Effector memory CD8-positive, alpha-beta T cell (primary cell): Measurements from ENCODE around the gene HMGXB3.
"Not testable (repeated sequence)": the region's sequence is repeated elsewhere in the genome, so short reads cannot be mapped to it uniquely, and the experiment has no call there.

Source experiments
- ATAC-seq: fragments of 150-1000 bp; cut with Tn5 transposase; replicated peaks from 2 replicates; pipeline ENCODE4 v1.10.0; 2021; ENCODE audit warnings: mild to moderate bottlenecking, moderate library complexity
- DNase-seq, 3 experiments: peaks; one replicate each; pipeline ENCODE4 v3.0.0; 2021
- H3K27ac Mint-ChIP-seq, 2 donors: one replicate each; pipeline ENCODE4 v1.8.0; 2022; ENCODE audit warnings: mild to moderate bottlenecking in 2 of 2, mixed read lengths in 2 of 2, moderate library complexity in 2 of 2
- H3K27me3 Mint-ChIP-seq, 2 donors: one replicate each; pipeline ENCODE4 v1.8.0; 2022; ENCODE audit warnings: mixed read lengths in 2 of 2
- H3K36me3 Mint-ChIP-seq: one replicate; pipeline ENCODE4 v1.8.0; 2022; ENCODE audit warnings: mild to moderate bottlenecking, moderate library complexity, mixed read lengths; ENCODE audit not compliant: insufficient read depth
- H3K4me1 Mint-ChIP-seq, 2 donors: one replicate each; pipeline ENCODE4 v1.8.0; 2022; ENCODE audit warnings: low read depth in 2 of 2, mixed read lengths in 2 of 2
- H3K4me3 Mint-ChIP-seq, 2 donors: one replicate each; pipeline ENCODE4 v1.8.0; 2022; ENCODE audit warnings: mild to moderate bottlenecking in 2 of 2, mixed read lengths in 2 of 2, moderate library complexity in 2 of 2
- H3K9me3 Mint-ChIP-seq, 2 donors: one replicate each; pipeline ENCODE4 v1.8.0; 2022; ENCODE audit warnings: mixed read lengths in 2 of 2

The HMGXB3 gene

GRCh38 chr5:150038547-150038946, 38.0 kb downstream of the HMGXB3 start:
- no peak for ATAC-seq
- H3K9me3 Mint-ChIP-seq, result no peaks in the 10 kb centered on the region
- H3K4me1 Mint-ChIP-seq, result peaks cover 9 to 15% of the 10 kb centered on the region in 2 donors
- H3K36me3 Mint-ChIP-seq, result peaks cover 44% of the 10 kb centered on the region
- H3K4me3 Mint-ChIP-seq, result no peak overlapping the region
- DNase-seq, result no peak
- no peak overlapping the region for H3K27ac Mint-ChIP-seq
- H3K27me3 Mint-ChIP-seq, result no peaks in the 10 kb centered on the region

DNA sequence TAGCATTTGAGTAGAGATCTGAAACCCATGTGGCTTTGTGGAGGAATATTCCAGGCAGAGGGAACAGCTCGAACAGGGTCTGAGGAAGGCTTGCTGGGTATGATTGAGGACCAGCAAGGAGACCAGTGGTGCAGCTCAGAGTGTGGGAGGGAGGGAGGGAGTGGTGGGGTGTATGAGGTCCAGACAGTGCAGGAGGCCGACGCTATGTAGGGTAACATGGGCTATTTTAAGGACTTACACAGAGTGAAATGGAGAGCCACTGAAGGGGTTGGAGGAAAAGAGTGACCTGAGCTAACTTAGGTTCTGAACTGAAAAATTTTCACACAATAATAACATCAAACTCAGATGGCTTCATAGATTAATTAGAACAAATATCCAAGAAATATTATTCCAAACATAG, 41.9 kb downstream of the HMGXB3 start:
- Mint-ChIP-seq H3K4me3 (no peak overlapping the region), H3K36me3 (peaks cover 51% of the 10 kb centered on the region), H3K9me3 (no peaks in the 10 kb centered on the region), H3K27ac (no peak overlapping the region), H3K4me1 (peaks cover 34 to 40% of the 10 kb centered on the region in 2 donors), H3K27me3 (no peaks in the 10 kb centered on the region)
- DNase-seq (no peak), ATAC-seq (no peak)

GRCh38 chr5:150043657-150044328, 43.3 kb downstream of the HMGXB3 start:
- Mint-ChIP-seq H3K27ac (peak overlapping the region; percentile 3 to 77), H3K9me3 (no peaks in the 10 kb centered on the region), H3K4me1 (peaks cover 34 to 40% of the 10 kb centered on the region in 2 donors), H3K27me3 (no peaks in the 10 kb centered on the region), H3K36me3 (peaks cover 63% of the 10 kb centered on the region), H3K4me3 (peak overlapping the region; percentile 47 to 51)
- DNase-seq (no peak), ATAC-seq (no peak)

GRCh38 chr5:150044329-150044681, 43.8 kb downstream of the HMGXB3 start:
- H3K27ac Mint-ChIP-seq, result peak overlapping the region; percentile 3 to 77
- DNase-seq (no peak), ATAC-seq (no peak)
- no peaks in the 10 kb centered on the region for H3K9me3 Mint-ChIP-seq
- no peaks in the 10 kb centered on the region for H3K27me3 Mint-ChIP-seq
- peaks cover 68% of the 10 kb centered on the region for H3K36me3 Mint-ChIP-seq
- H3K4me1 Mint-ChIP-seq, result peaks cover 34 to 40% of the 10 kb centered on the region in 2 donors
- H3K4me3 Mint-ChIP-seq, result peak overlapping the region; percentile 47 to 51

GRCh38 chr5:150044712-150045111, 44.2 kb downstream of the HMGXB3 start:
- H3K36me3 Mint-ChIP-seq, result peaks cover 72% of the 10 kb centered on the region
- H3K27ac Mint-ChIP-seq, result peak overlapping the region in 1 of 2 donors; percentile 3
- H3K4me1 Mint-ChIP-seq, result peaks cover 34 to 43% of the 10 kb centered on the region in 2 donors
- no peaks in the 10 kb centered on the region for H3K9me3 Mint-ChIP-seq
- no peaks in the 10 kb centered on the region for H3K27me3 Mint-ChIP-seq
- ATAC-seq (no peak), DNase-seq (no peak)
- peak overlapping the region; percentile 43 to 59 for H3K4me3 Mint-ChIP-seq

DNA sequence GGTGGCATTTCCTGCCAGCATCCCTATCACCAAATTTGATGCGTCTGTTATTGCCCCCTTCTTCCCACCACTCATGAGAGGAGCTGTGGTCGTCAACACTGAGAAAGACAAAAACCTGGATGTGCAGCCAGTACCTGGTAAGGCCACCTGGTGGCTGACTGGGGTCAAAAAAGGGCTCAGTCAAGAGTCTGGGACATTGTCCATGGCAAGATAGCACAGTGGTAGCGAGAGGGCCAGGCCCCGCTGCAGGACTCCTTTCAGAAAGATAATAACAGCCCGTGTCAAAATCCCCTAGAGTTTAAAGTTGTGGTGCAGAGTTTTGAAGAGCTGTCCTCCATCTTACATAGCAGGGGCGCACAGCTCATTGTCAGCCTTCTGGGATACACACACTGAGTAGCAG, 45.0 kb downstream of the HMGXB3 start:
- peak; percentile 3 for ATAC-seq

GRCh38 chr5:150046031-150046430, 45.5 kb downstream of the HMGXB3 start:
- Mint-ChIP-seq H3K36me3 (peaks cover 79% of the 10 kb centered on the region), H3K4me3 (peak overlapping the region; percentile 43 to 59), H3K9me3 (no peaks in the 10 kb centered on the region), H3K4me1 (peaks cover 34 to 43% of the 10 kb centered on the region in 2 donors), H3K27me3 (no peaks in the 10 kb centered on the region), H3K27ac (peak overlapping the region in 1 of 2 donors; percentile 81)
- ATAC-seq (peak; percentile 98), DNase-seq (peak; percentile 29 to 40 (median 36))

More for the DNA sequence above, 45.0 kb downstream of the HMGXB3 start:
- H3K4me1 Mint-ChIP-seq, result peaks cover 34 to 43% of the 10 kb centered on the region in 2 donors
- H3K27ac Mint-ChIP-seq, result peak overlapping the region; percentile 3 to 32
- H3K4me3 Mint-ChIP-seq, result peak overlapping the region; percentile 43 to 59
- H3K9me3 Mint-ChIP-seq, result no peaks in the 10 kb centered on the region
- DNase-seq, result no peak
- H3K27me3 Mint-ChIP-seq, result no peaks in the 10 kb centered on the region
- H3K36me3 Mint-ChIP-seq, result peaks cover 76% of the 10 kb centered on the region

DNA sequence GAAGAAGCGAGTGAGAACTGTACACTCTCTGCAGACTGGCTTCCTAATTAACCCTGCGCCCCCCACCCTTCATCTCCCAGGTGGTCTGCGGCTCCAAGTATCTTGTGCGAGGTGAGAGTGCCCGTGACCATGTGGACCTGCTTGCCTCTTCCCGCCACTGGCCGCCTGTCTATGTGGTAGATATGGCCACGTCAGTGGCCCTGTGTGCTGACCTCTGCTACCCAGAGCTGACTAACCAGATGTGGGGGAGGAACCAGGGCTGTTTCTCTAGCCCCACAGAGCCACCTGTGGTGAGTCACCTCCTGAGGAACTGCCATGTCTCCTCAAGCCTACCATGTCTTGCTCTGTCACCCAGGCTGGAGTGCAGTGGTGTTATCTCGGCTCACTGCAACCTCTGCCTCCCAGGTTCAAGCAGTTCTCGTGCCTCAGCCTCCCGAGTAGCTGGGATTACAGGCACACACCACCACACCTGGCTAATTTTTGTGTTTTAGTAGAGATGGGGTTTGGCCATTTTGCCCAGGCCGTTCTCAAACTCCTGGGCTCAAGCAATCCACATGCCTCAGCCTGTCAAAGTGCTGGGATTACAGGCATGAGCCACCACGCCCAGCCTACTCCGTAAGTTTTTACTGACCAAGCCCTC, 49.8 kb downstream of the HMGXB3 start:
- H3K9me3 Mint-ChIP-seq, H3K27ac Mint-ChIP-seq, H3K4me3 Mint-ChIP-seq, ATAC-seq, H3K27me3 Mint-ChIP-seq, DNase-seq: not testable (repeated sequence)
- Mint-ChIP-seq H3K4me1 (peaks cover 7 to 14% of the 10 kb centered on the region in 2 donors), H3K36me3 (peaks cover 74% of the 10 kb centered on the region)

GRCh38 chr5:150051657-150052195, 51.2 kb downstream of the HMGXB3 start:
- Mint-ChIP-seq H3K4me3 (no peak overlapping the region), H3K36me3 (peaks cover 65% of the 10 kb centered on the region), H3K27me3 (no peaks in the 10 kb centered on the region), H3K27ac (no peak overlapping the region), H3K4me1 (peaks cover 0 to 3% of the 10 kb centered on the region in 2 donors), H3K9me3 (no peaks in the 10 kb centered on the region)
- DNase-seq (no peak), ATAC-seq (no peak)

DNA sequence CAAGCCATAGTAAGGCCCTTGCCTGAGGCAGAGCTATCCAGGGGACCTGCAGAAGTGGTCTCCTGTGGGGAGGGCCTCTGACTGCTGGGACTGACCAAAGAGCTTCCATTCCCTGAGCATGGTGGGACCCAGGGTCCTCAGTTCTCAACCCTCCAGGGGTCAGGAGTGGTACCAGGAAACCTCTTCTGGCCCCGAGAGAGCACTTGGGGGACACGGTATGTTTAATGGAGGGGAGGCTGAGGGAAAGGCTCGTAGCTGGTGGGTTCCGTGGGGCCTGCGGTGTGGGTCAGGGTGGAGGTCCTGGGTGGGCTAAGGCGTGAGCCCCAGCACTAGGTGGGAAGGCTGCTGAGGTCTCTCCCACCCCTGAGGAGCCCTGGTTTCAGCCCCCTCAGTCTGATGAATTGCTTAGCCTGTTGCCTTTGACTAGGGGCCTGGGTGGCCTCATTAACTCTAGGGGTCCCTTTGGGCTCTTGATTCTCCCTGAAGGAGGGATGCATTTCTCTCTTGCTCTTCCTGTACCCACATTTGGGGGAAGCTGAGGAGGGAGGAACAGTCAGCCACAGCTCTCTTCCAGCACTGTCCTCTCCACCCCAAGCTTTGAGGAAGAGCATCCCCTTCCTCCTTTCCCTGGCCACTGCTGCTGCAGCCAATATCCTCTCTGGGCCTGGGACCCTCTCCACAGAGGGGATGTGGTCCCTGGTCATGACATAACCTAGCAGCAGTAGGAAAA, 51.9 kb downstream of the HMGXB3 start:
- Mint-ChIP-seq H3K36me3 (peaks cover 61% of the 10 kb centered on the region), H3K4me3 (no peak overlapping the region), H3K27me3 (no peaks in the 10 kb centered on the region), H3K9me3 (no peaks in the 10 kb centered on the region), H3K27ac (no peak overlapping the region), H3K4me1 (peaks cover 0 to 3% of the 10 kb centered on the region in 2 donors)
- no peak for DNase-seq
- ATAC-seq, result no peak

DNA sequence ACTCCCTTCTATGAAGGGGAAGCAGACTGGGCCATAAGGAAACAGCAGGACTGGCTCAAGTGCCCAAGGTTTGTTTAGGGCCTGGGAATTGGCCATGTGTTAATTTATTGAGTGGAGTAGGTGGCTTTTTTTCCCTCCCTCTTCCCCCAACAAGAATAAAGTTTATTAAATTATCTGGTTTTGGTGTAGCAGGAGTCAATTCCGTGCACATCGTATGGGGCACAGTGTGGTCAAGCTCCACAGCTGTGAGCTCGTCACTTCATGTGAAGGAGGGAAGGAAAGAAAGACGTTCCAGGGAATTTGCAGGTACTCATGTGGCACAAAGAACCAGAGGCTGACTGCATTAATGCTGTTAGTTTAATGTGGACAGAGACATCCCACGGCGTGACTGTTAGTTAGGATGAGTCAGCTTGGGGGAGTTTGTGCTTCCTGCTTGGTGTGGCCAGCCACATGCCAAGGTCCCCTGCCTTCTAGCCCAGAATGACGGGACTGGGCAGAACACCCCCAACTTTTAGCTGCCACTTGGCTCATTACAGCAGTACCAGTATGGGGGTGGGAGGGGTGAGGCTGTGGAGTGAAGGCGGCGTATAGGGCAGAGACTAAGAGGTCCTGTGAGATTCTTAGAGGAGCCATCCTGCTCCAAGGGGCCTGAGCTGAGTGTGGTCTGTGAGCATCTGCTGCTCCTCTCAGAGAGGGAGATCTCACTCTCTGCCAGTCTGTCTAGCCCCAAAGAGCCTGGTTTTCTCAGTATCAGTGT, 52.6 kb downstream of the HMGXB3 start:
- Mint-ChIP-seq H3K4me1 (peaks cover 0 to 3% of the 10 kb centered on the region in 2 donors), H3K27me3 (no peaks in the 10 kb centered on the region), H3K4me3 (no peak overlapping the region), H3K36me3 (peaks cover 54% of the 10 kb centered on the region), H3K27ac (no peak overlapping the region), H3K9me3 (no peaks in the 10 kb centered on the region)
- no peak for ATAC-seq
- no peak for DNase-seq

DNA sequence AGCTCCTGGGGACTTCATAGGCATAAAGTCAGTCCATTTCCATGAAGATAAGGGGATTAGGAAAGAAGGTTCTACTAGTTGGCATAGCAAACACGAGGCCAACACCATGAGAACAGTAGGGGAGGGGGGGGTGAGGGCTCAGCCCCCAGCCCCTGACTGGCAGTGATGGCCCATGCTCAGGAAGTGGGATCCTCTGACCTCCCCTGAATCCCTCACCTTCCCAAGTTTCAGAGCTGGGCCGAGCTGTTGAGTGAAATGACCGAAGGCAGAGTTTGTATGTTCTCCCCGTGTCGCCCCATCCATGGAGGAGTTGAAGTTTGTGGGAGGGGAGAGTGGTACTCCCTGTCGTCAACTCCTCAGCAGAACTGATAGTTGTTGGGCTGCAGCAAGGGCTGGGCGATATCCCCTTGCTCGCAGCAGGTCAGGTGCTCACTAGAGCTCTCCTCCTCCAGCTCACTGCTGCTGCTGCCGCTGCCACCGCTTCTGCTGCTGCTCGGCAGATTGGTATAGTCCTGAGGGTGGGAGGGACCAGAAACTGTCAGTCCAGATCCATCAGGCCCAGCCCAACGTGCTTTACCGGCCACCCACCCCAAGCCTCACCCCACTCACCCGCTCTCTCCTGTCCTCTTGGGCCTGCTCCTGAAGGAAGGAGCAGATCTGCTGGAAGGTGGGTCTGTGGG, 53.3 kb downstream of the HMGXB3 start:
- Mint-ChIP-seq H3K27ac (peak overlapping the region in 1 of 2 donors; percentile 8), H3K36me3 (peaks cover 47% of the 10 kb centered on the region), H3K4me3 (no peak overlapping the region), H3K9me3 (no peaks in the 10 kb centered on the region), H3K27me3 (no peaks in the 10 kb centered on the region), H3K4me1 (peaks cover 2 to 3% of the 10 kb centered on the region in 2 donors)
- ATAC-seq (no peak), DNase-seq (no peak)
